OCI-LY7 (cell line): Measurements from ENCODE around the gene ITGB7. TPM values are rescaled to one million over a fixed set of nuclear protein-coding genes. Genes with fewer than 3 reads are reported as not detected.
"Not testable (repeated sequence)": the region's sequence is repeated elsewhere in the genome, so short reads cannot be mapped to it uniquely, and the experiment has no call there.

Experiments used
- BruUV-seq: library from RNA; stranded (reverse); fragments of 400-500 nt; replicated peaks from 2 replicates; lab custom pipeline; 2021; lab: Mats Ljungman, UMichigan
- CTCF ChIA-PET: fragments of 300-600 bp; sonication (Branson Sonifier 250); formaldehyde crosslinking; loops from one replicate; lab custom pipeline; 2022; ENCODE audit warnings: antibody characterized with exemption; ENCODE audit not compliant: unreplicated experiment; lab: Charles Lee
- POLR2A ChIA-PET: fragments of 300-600 bp; sonication (Branson Sonifier 250); formaldehyde crosslinking; loops from one replicate; lab custom pipeline; 2022; ENCODE audit warnings: antibody characterized with exemption; lab: Charles Lee
- DNase-seq: peaks from one replicate; pipeline ENCODE4 v3.0.0-alpha.2; 2015; ENCODE audit warnings: low spot score
- H2AFZ ChIP-seq: fragments of 200-600 bp; sonication (generic), shearing (Covaris generic); 2 replicates; pipeline ENCODE4 v1.6.1; 2014; ENCODE audit warnings: mild to moderate bottlenecking, antibody characterized with exemption, low read length, moderate library complexity
- H3K27ac ChIP-seq: fragments of 200-600 bp; sonication (generic); 2 replicates; pipeline ENCODE4 v1.5.1; 2014; ENCODE audit warnings: mixed run types, low read depth, mild to moderate bottlenecking, moderate library complexity, low read length, inconsistent platforms; ENCODE audit not compliant: poor library complexity, severe bottlenecking
- H3K36me3 ChIP-seq: fragments of 200-600 bp; sonication (generic); 2 replicates; pipeline ENCODE4 v1.6.1; 2014; ENCODE audit warnings: mild to moderate bottlenecking, antibody characterized with exemption, low read length, moderate library complexity, mixed read lengths; ENCODE audit not compliant: insufficient read depth
- H3K4me1 ChIP-seq: fragments of 200-600 bp; sonication (generic); 2 replicates; pipeline ENCODE4 v1.5.1; 2014; ENCODE audit warnings: mild to moderate bottlenecking, low read length; ENCODE audit not compliant: insufficient read depth, poor library complexity, severe bottlenecking
- H3K4me2 ChIP-seq: fragments of 200-600 bp; sonication (generic); 2 replicates; pipeline ENCODE4 v1.6.1; 2014; ENCODE audit warnings: mild to moderate bottlenecking, low read length
- H3K4me3 ChIP-seq: fragments of 200-600 bp; sonication (generic); 2 replicates; pipeline ENCODE4 v1.5.1; 2014; ENCODE audit warnings: mild to moderate bottlenecking, low read depth, low read length; ENCODE audit not compliant: poor library complexity, severe bottlenecking
- H3K79me2 ChIP-seq: fragments of 200-600 bp; sonication (generic); 2 replicates; pipeline ENCODE4 v1.6.1; 2016; ENCODE audit warnings: low read depth, mild to moderate bottlenecking, low read length, moderate library complexity, mixed read lengths; ENCODE audit not compliant: insufficient read depth
- H3K9me2 ChIP-seq: fragments of 200-600 bp; sonication (generic); 2 replicates; pipeline ENCODE4 v1.6.1; 2016; ENCODE audit warnings: mild to moderate bottlenecking, low read length, mixed read lengths; ENCODE audit not compliant: insufficient read depth
- H3K9me3 ChIP-seq: fragments of 200-600 bp; sonication (generic); 2 replicates; pipeline ENCODE4 v1.6.1; 2014; ENCODE audit warnings: mild to moderate bottlenecking, mixed run types, low read length, mixed read lengths
- H4K20me1 ChIP-seq: fragments of 200-600 bp; sonication (generic); 2 replicates; pipeline ENCODE4 v1.6.1; 2014; ENCODE audit warnings: mild to moderate bottlenecking, antibody characterized with exemption, low read length, moderate library complexity, mixed read lengths; ENCODE audit not compliant: insufficient read depth
- CTCF ChIP-seq: fragments of 200-600 bp; sonication (generic); conservative IDR thresholded peaks from 2 replicates; pipeline ENCODE4 v1.5.1; 2014; ENCODE audit warnings: mild to moderate bottlenecking, antibody characterized with exemption, low read length, moderate library complexity, mixed read lengths
- EZH2phosphoT487 ChIP-seq: fragments of 200-600 bp; sonication (generic); IDR thresholded peaks from 2 replicates; pipeline ENCODE4 v1.6.1; 2018; ENCODE audit warnings: low read depth, borderline replicate concordance, mild to moderate bottlenecking, mixed run types, antibody characterized with exemption, low read length, moderate library complexity, mixed read lengths
- intact Hi-C: fragments of 100-400 bp; cut with micrococcal nuclease; formaldehyde crosslinking; loops from one replicate; pipeline ENCODE4 v1.10.0; 2022; ENCODE audit not compliant: unreplicated experiment
- total RNA-seq, 2 experiments: library from RNA; depleted of rRNA in 1 of 2; stranded (reverse); fragments of >200 nt in 1 of 2; shearing (Covaris generic) in 1 of 2; gene quantifications; 2 replicates each; pipeline ENCODE4 v1.2.3, GENCODE V29; 2014 to 2022

The ITGB7 gene
- total RNA-seq, 2 experiments from 2014 or later = 51.7 to 207 TPM

- H4K20me1 ChIP-seq = no peaks in the 10 kb centered on the region
- TF ChIP-seq CTCF (no peak), EZH2phosphoT487 (no peak)
- H3K4me2 ChIP-seq = peak within 1 kb of the TSS; percentile 100
- peaks cover 50% of the 10 kb centered on the region for H3K4me1 ChIP-seq
- H3K36me3 ChIP-seq = peaks cover 37% of the 10 kb centered on the region
- H3K9me2 ChIP-seq = no peaks in the 10 kb centered on the region
- DNase-seq = peak; percentile 99
- H3K4me3 ChIP-seq = peak within 1 kb of the TSS; percentile 91
- BruUV-seq = no TSS peak
- peaks cover 7% of the 10 kb centered on the region; the same call in 1 of the 2 replicates for H3K9me3 ChIP-seq
- intact Hi-C loops = loop anchor here (1.0 kb wide), 3 partner anchors 20 to 41 kb away; no protein-coding TSS in a partner anchor
- H2AFZ ChIP-seq = peak within 1 kb of the TSS; percentile 91
- peaks cover 38% of the 10 kb centered on the region for H3K79me2 ChIP-seq
- ChIA-PET POLR2A (interaction anchor here (0.6 to 4.6 kb wide), 15 partner anchors 14 to 248 kb away, joined by 3 to 41 read pairs (median 4); partner anchors contain the start of genes AAAS and PFDN5), CTCF (interaction anchor here (0.6 kb wide), 1 partner anchor 89 kb away, joined by 5 read pairs; no protein-coding TSS in a partner anchor)
- H3K27ac ChIP-seq = peak within 1 kb of the TSS; percentile 87
Measured at GRCh38 chr12:53180220-53180930, 26.7 kb downstream of the ITGB7 start, which contains the start of the genes CSAD and ZNF740. TSS of gene CSAD (minus strand) at chr12:53180925. CDS start at chr12:53173470, 7,455 bp downstream. TSS of gene ZNF740 (plus strand) at chr12:53180722. CDS start at chr12:53181984, 1,262 bp downstream.

GRCh38 chr12:53179687-53180219, 27.3 kb downstream of the ITGB7 start:
- Histone ChIP-seq H2AFZ (peak overlapping the region; percentile 91), H3K9me2 (no peaks in the 10 kb centered on the region), H3K4me1 (peaks cover 44% of the 10 kb centered on the region), H3K9me3 (peaks cover 7% of the 10 kb centered on the region; the same call in 1 of the 2 replicates), H4K20me1 (no peaks in the 10 kb centered on the region), H3K27ac (peak overlapping the region; percentile 87), H3K36me3 (peaks cover 31% of the 10 kb centered on the region), H3K79me2 (peaks cover 38% of the 10 kb centered on the region), H3K4me2 (peak overlapping the region; percentile 100), H3K4me3 (peak overlapping the region; percentile 91)
- TF ChIP-seq EZH2phosphoT487 = no peak
- intact Hi-C loops = loop anchor here (1.0 kb wide), 3 partner anchors 20 to 42 kb away; no protein-coding TSS in a partner anchor
- ChIA-PET POLR2A (interaction anchor here (0.6 to 4.6 kb wide), 12 partner anchors 13 to 248 kb away, joined by 3 to 41 read pairs (median 4); partner anchors contain the start of genes AAAS and PFDN5), CTCF (no interaction called here)
- DNase-seq = no peak
- no TSS peak for BruUV-seq

- CTCF ChIA-PET, H4K20me1 ChIP-seq, H3K9me3 ChIP-seq, H3K27ac ChIP-seq, intact Hi-C loops, H2AFZ ChIP-seq, DNase-seq, H3K9me2 ChIP-seq, H3K4me3 ChIP-seq, BruUV-seq: not testable (repeated sequence)
- peak overlapping the region; percentile 100 for H3K4me2 ChIP-seq
- POLR2A ChIA-PET = interaction anchor here (1.0 to 1.5 kb wide), 3 partner anchors 17 to 30 kb away, joined by 3 to 5 read pairs (median 4); no protein-coding TSS in a partner anchor
- H3K4me1 ChIP-seq = peaks cover 38% of the 10 kb centered on the region
- peaks cover 23% of the 10 kb centered on the region for H3K36me3 ChIP-seq
- peaks cover 37% of the 10 kb centered on the region for H3K79me2 ChIP-seq
Measured at GRCh38 chr12:53178803-53179202, 28.2 kb downstream of the ITGB7 start.

GRCh38 chr12:53177447-53177846, 29.6 kb downstream of the ITGB7 start:
- POLR2A ChIA-PET = interaction anchor here (0.8 to 1.1 kb wide), 2 partner anchors 21 to 22 kb away, joined by 3 read pairs; no protein-coding TSS in a partner anchor
- H3K4me3 ChIP-seq, H2AFZ ChIP-seq, H3K9me2 ChIP-seq, H3K4me2 ChIP-seq, H3K9me3 ChIP-seq, CTCF ChIA-PET, H3K36me3 ChIP-seq, H4K20me1 ChIP-seq, BruUV-seq, intact Hi-C loops, DNase-seq, H3K27ac ChIP-seq: not testable (repeated sequence)
- Histone ChIP-seq H3K4me1 (peaks cover 24% of the 10 kb centered on the region), H3K79me2 (peaks cover 24% of the 10 kb centered on the region)
